BE2C (cell line): Measurements from ENCODE around the gene SPIN2A.
"Not testable (repeated sequence)": the region's sequence is repeated elsewhere in the genome, so short reads cannot be mapped to it uniquely, and the experiment has no call there.

Source experiments
- DNase-seq: peaks from one replicate; pipeline ENCODE4 v3.0.0-alpha.2; 2020
- H3K27me3 ChIP-seq: fragments of 250-450 bp; sonication (Bioruptor Pico); 2 replicates; pipeline ENCODE4 v1.5.1; 2020; ENCODE audit warnings: mild to moderate bottlenecking
- H3K36me3 ChIP-seq: fragments of 250-450 bp; sonication (Bioruptor Pico); 2 replicates; pipeline ENCODE4 v1.5.1; 2020; ENCODE audit warnings: mild to moderate bottlenecking
- H3K4me1 ChIP-seq: fragments of 250-450 bp; sonication (Bioruptor Pico); 2 replicates; pipeline ENCODE4 v1.5.1; 2020
- H3K4me3 ChIP-seq: 2 replicates; pipeline ENCODE4 v1.5.1; 2011; ENCODE audit warnings: low read depth, low read length
- H3K9me3 ChIP-seq: fragments of 250-450 bp; sonication (Bioruptor Pico); 2 replicates; pipeline ENCODE4 v1.5.1; 2020
- TF ChIP-seq, protein P1 (sequence below): IDR thresholded peaks from 2 replicates; pipeline ENCODE4 v1.5.1; 2012; ENCODE audit warnings: mild to moderate bottlenecking, low read depth, low read length

SPIN2A gene

DNA sequence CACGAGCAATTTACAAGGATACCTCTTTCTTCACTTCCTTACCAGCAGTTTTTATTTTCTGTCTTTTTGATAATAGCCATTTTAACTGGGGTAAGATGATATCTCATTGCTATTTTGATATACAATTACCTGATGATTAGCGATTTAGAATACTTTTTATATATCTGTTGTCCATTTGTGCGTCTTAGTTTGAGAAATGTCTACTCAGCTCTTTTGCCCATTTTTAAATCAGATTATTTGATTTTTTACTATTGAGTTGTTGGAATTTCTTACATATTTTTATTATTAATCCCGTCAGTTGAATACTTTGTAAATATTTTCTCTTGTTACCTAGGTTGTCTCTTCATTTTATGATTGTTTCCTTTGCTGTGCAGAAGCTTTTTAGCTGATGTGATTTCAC is 1.5 kb upstream of the SPIN2A start:
- TF ChIP-seq, protein P1, sequence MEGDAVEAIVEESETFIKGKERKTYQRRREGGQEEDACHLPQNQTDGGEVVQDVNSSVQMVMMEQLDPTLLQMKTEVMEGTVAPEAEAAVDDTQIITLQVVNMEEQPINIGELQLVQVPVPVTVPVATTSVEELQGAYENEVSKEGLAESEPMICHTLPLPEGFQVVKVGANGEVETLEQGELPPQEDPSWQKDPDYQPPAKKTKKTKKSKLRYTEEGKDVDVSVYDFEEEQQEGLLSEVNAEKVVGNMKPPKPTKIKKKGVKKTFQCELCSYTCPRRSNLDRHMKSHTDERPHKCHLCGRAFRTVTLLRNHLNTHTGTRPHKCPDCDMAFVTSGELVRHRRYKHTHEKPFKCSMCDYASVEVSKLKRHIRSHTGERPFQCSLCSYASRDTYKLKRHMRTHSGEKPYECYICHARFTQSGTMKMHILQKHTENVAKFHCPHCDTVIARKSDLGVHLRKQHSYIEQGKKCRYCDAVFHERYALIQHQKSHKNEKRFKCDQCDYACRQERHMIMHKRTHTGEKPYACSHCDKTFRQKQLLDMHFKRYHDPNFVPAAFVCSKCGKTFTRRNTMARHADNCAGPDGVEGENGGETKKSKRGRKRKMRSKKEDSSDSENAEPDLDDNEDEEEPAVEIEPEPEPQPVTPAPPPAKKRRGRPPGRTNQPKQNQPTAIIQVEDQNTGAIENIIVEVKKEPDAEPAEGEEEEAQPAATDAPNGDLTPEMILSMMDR = no peak
- H3K27me3 ChIP-seq = no peaks in the 10 kb centered on the region
- H3K4me3 ChIP-seq = no peak overlapping the region
- no peaks in the 10 kb centered on the region for H3K9me3 ChIP-seq
- H3K4me1 ChIP-seq = no peaks in the 10 kb centered on the region
- DNase-seq = no peak
- no peaks in the 10 kb centered on the region for H3K36me3 ChIP-seq

DNA sequence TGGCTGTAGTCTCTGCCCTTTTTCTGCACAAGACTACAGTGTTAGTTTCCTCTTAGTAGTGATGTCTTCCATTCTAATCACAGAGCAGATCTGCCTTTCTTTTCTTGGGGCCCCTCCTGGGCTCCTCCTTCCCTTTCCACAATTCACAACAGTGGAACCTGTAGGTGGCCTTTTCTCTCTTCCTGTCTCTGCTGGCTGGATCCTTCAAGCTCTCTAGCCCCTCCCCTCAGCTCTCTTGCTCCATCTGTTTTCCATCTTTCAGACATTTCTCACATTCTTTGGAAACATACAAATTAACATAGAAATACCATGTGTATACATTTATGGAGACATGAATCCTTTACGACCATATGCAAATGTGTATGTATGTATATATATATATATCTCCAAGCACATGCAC is 304 bp upstream of the SPIN2A start:
- H3K4me1 ChIP-seq = no peaks in the 10 kb centered on the region
- no peaks in the 10 kb centered on the region for H3K27me3 ChIP-seq
- H3K36me3 ChIP-seq = no peaks in the 10 kb centered on the region
- TF ChIP-seq, protein P1 = no peak
- no peaks in the 10 kb centered on the region for H3K9me3 ChIP-seq
- H3K4me3 ChIP-seq = no peak overlapping the region
- no peak for DNase-seq

DNA sequence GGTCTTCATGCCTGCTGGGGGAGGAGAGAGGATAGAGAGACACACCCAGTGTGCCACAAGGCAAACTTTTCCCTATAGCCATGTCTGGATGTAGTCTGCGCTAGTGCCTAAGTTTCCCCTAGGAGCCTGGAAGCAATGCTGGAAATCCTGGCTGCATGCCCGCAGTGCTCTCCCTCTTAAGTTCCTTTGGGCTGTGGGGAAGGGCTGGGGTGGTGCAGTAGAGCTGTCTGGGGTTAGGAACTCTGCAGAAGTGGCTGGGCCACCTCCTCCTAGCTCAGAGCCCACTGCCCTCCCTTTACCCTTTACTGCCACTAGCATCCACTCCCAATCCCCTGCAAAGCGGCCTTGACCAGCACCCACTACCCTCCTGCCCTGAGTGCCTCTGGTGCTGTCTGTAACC is 608 bp downstream of the SPIN2A start:
- DNase-seq, H3K27me3 ChIP-seq, H3K36me3 ChIP-seq, H3K4me3 ChIP-seq, H3K4me1 ChIP-seq, H3K9me3 ChIP-seq: not testable (repeated sequence)

DNA sequence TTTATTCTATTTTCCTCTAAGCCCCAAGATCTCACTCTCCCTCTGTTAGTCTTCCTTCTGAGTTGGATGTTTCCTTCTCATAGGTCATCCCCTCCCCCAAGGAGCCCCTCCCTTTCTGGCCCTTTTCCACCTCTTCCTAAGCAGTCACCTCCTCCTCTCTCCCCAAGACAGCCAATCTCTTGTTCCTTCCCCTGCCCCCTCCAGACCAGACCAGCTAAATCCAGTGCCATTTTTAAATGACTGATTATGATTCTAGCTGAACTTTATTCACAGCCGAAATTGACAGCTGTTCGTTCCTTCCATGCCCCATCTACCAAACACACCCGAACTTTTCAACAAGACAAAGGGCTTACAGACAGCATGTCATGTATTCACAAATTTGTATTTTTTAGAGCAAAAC is 1.9 kb downstream of the SPIN2A start:
- Histone ChIP-seq H3K4me3 (no peak overlapping the region), H3K4me1 (no peaks in the 10 kb centered on the region), H3K36me3 (no peaks in the 10 kb centered on the region), H3K27me3 (no peaks in the 10 kb centered on the region), H3K9me3 (no peaks in the 10 kb centered on the region)
- TF ChIP-seq, protein P1 = no peak
- no peak for DNase-seq

DNA sequence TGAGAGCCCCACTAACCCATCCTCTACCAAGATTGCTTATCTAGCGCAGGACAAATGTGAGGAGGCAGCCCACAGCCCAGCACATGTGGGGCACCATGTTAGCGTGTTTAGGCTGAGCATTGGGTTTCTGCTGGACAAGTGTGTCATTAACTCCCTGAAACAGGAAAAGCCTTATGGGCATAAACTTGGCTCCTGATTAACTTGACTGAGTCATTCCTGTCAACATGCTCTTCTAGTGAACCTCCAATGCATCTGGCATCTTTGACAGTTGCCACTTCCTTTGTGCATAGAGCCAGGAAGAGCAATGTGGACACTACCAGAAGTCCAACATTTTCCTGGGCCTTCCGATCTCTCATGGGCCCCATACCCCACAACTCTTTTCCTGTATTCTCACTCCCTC is 2.5 kb downstream of the SPIN2A start:
- Histone ChIP-seq H3K9me3 (no peaks in the 10 kb centered on the region), H3K27me3 (no peaks in the 10 kb centered on the region), H3K4me3 (no peak overlapping the region), H3K36me3 (no peaks in the 10 kb centered on the region), H3K4me1 (no peaks in the 10 kb centered on the region)
- TF ChIP-seq, protein P1 = no peak
- no peak for DNase-seq

DNA sequence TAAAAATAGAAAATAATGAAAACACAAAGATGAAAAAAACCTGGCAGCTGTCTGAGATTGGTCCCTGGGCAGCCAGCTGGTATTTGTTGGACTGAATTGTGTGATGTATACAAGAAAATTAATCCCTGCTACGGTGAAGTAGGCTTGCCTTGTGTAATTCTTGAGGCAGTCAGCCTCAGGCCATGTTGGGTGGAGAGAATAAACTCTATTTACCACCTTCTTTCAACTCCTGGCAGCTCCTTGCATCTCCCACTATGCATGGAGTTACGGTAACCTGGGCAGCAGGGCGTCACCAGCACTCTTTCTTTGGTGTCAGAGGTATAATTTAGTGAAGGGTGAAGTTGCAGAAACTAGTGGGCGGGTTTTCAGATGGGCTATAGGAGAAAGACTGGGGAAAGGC is 3.5 kb downstream of the SPIN2A start:
- TF ChIP-seq, protein P1 = no peak
- no peaks in the 10 kb centered on the region for H3K36me3 ChIP-seq
- DNase-seq = no peak
- no peaks in the 10 kb centered on the region for H3K27me3 ChIP-seq
- H3K9me3 ChIP-seq = no peaks in the 10 kb centered on the region
- no peaks in the 10 kb centered on the region for H3K4me1 ChIP-seq
- no peak overlapping the region for H3K4me3 ChIP-seq

DNA sequence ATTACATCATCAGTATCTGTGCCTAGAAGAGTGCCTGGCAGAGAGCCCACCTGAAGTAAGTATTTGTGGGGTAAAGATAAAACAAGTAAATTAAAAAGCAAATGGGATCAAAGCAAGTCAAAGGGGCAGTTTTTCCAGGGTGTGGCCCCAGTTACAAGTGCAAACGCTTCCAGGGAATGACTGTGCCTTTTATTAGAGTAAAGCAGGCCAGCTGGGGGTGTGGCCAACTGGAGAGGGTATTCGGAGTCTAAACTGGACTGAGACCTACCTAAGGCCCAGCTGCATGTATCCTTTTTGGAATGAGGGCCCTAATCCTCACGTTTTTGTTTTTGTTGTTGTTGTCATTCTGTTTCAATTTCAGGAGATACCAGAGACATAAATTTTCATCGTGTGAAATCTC is 3.9 kb downstream of the SPIN2A start:
- not testable (repeated sequence) for H3K27me3 ChIP-seq, DNase-seq, H3K4me3 ChIP-seq

More for the DNA sequence above, 3.9 kb downstream of the SPIN2A start:
- not testable (repeated sequence) for H3K9me3 ChIP-seq, H3K4me1 ChIP-seq, H3K36me3 ChIP-seq
